ENCODE data around the gene CD33.

DNA sequence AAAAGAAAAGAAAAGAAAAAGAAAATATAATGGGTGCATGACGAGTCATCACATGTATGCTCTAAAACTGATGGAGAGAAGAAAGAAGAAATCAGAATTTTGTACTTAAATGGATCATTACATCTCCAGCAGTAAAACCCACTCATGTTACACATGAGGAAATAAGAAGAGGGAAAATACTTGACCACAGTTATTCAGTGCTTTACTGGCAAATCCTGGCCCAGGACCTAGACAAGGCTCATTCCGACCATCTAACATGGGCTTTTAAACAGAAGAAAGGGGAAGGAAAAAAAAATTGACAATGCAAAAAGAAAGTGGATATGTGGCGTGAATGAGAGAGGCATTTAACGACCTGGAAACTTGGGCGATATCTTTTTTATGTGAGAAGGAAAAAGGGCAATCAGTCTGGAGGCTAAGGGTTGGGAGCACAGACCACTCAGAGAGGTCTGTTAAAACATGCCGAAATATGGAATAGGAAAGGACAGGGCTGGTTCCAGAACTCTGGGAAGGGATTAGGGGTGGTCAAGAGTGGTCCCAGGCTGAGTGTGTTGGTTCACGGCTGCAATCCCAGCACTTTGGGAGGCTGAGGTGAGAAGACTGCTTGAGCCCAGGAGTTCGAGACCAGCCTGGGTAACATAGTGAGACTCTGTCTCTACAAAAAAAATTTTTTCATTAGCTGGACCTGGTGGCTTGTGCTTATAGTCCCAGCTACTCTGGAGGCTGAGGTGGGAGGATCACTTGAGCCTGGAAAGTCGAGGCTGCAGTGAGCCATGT is 27.6 kb downstream of the CD33 start:
- no peak for TF ChIP-seq POLR2A (IDR thresholded peaks at IDR 0.05)
- TF ChIP-seq, protein P1, sequence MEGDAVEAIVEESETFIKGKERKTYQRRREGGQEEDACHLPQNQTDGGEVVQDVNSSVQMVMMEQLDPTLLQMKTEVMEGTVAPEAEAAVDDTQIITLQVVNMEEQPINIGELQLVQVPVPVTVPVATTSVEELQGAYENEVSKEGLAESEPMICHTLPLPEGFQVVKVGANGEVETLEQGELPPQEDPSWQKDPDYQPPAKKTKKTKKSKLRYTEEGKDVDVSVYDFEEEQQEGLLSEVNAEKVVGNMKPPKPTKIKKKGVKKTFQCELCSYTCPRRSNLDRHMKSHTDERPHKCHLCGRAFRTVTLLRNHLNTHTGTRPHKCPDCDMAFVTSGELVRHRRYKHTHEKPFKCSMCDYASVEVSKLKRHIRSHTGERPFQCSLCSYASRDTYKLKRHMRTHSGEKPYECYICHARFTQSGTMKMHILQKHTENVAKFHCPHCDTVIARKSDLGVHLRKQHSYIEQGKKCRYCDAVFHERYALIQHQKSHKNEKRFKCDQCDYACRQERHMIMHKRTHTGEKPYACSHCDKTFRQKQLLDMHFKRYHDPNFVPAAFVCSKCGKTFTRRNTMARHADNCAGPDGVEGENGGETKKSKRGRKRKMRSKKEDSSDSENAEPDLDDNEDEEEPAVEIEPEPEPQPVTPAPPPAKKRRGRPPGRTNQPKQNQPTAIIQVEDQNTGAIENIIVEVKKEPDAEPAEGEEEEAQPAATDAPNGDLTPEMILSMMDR (IDR thresholded peaks at IDR 0.05) = no peak
